Esophagus squamous epithelium (tissue), 4 donors: ENCODE data around the gene LARP7.

ENCODE experiments used
- POLR2A ChIP-seq, 4 donors: fragments of 450-650 bp; IDR thresholded peaks; one replicate each; pipeline ENCODE4 v1.6.1; 2017; ENCODE audit warnings: antibody characterized with exemption in 4 of 4, mild to moderate bottlenecking in 4 of 4, moderate library complexity in 3 of 4
- TF ChIP-seq, protein P1 (sequence below), 6 experiments: fragments of 450-650 bp in 4 of 6; fragments of 200-600 bp in 2 of 6; sonication (generic) in 2 of 6; IDR thresholded peaks; one replicate each; pipeline ENCODE4 v1.5.1; 2016 to 2019; ENCODE audit warnings: antibody characterized with exemption in 6 of 6, mild to moderate bottlenecking in 4 of 6, moderate library complexity in 4 of 6

GRCh38 chr4:112664611-112665010 lies 27.7 kb downstream of the LARP7 start:
- TF ChIP-seq, protein P1, sequence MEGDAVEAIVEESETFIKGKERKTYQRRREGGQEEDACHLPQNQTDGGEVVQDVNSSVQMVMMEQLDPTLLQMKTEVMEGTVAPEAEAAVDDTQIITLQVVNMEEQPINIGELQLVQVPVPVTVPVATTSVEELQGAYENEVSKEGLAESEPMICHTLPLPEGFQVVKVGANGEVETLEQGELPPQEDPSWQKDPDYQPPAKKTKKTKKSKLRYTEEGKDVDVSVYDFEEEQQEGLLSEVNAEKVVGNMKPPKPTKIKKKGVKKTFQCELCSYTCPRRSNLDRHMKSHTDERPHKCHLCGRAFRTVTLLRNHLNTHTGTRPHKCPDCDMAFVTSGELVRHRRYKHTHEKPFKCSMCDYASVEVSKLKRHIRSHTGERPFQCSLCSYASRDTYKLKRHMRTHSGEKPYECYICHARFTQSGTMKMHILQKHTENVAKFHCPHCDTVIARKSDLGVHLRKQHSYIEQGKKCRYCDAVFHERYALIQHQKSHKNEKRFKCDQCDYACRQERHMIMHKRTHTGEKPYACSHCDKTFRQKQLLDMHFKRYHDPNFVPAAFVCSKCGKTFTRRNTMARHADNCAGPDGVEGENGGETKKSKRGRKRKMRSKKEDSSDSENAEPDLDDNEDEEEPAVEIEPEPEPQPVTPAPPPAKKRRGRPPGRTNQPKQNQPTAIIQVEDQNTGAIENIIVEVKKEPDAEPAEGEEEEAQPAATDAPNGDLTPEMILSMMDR (IDR thresholded peaks at IDR 0.05) = no peak
- no peak for TF ChIP-seq POLR2A (IDR thresholded peaks at IDR 0.05)
